Activated naive CD8-positive, alpha-beta T cell treated with anti-CD3 and anti-CD28 coated beads, Interleukin-2, amount 10 ng/mL, durations not matched to agents 7 days and 5 days (primary cell): ENCODE data around the gene APBA1. TPM values are rescaled to one million over a fixed set of nuclear protein-coding genes. Genes with fewer than 3 reads are reported as not detected.
"Not testable (repeated sequence)": the region's sequence is repeated elsewhere in the genome, so short reads cannot be mapped to it uniquely, and the experiment has no call there.

Source experiments
- ATAC-seq: fragments of 150-1000 bp; cut with Tn5 transposase; one replicate; pipeline ENCODE4 v1.10.0; 2021; ENCODE audit warnings: low read depth, moderate library complexity
- POLR2A ChIA-PET: fragments of 350-600 bp; sonication (Branson Sonifier 250); formaldehyde crosslinking; loops from one replicate; lab custom pipeline; 2021; ENCODE audit warnings: antibody characterized with exemption; lab: Charles Lee
- DNase-seq: peaks from one replicate; pipeline ENCODE4 v3.0.0; 2021
- H3K27ac Mint-ChIP-seq: one replicate; pipeline ENCODE4 v1.8.0; 2022; ENCODE audit warnings: mild to moderate bottlenecking, mixed read lengths
- H3K27me3 Mint-ChIP-seq: one replicate; pipeline ENCODE4 v1.8.0; 2022; ENCODE audit warnings: mild to moderate bottlenecking, moderate library complexity, mixed read lengths
- H3K36me3 Mint-ChIP-seq: one replicate; pipeline ENCODE4 v1.8.0; 2021; ENCODE audit warnings: mild to moderate bottlenecking, mixed read lengths
- H3K4me1 Mint-ChIP-seq: one replicate; pipeline ENCODE4 v1.8.0; 2021; ENCODE audit warnings: mixed read lengths
- H3K4me3 Mint-ChIP-seq: one replicate; pipeline ENCODE4 v1.8.0; 2022; ENCODE audit warnings: mild to moderate bottlenecking, moderate library complexity, mixed read lengths
- H3K9me3 Mint-ChIP-seq: one replicate; pipeline ENCODE4 v1.8.0; 2021; ENCODE audit warnings: mixed read lengths
- total RNA-seq, 2 experiments: library from RNA; stranded (reverse); gene quantifications; one replicate each; pipeline ENCODE4 v1.2.3, GENCODE V29; 2021

APBA1 gene
- total RNA-seq, 2 experiments from 2014 or later = 0.11 TPM

DNA sequence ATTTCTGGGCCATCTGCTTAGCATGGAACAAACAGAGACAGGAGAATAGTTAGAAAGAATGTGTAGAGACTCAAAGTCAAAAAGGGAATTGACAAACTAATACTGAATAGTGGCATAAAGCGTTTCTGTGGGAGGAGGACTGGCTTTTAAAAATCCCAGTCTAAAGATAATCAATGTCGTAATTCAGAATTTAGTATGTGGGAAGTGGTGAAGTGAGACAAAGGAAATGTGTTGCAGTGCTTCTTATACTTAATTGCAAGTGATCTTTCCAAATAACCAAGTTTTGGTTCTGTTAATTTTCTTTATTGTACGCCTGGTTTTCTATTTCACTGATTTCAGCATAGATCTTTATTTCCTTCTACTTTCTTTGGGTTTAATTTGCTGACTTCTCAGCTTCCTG lies 214.0 kb downstream of the APBA1 start:
- POLR2A ChIA-PET = no interaction called here
- Mint-ChIP-seq H3K27me3 (peaks cover 3% of the 10 kb centered on the region), H3K4me3 (no peak overlapping the region), H3K36me3 (no peaks in the 10 kb centered on the region), H3K27ac (no peak overlapping the region), H3K9me3 (no peaks in the 10 kb centered on the region), H3K4me1 (no peaks in the 10 kb centered on the region)
- ATAC-seq = no peak
- no peak for DNase-seq

DNA sequence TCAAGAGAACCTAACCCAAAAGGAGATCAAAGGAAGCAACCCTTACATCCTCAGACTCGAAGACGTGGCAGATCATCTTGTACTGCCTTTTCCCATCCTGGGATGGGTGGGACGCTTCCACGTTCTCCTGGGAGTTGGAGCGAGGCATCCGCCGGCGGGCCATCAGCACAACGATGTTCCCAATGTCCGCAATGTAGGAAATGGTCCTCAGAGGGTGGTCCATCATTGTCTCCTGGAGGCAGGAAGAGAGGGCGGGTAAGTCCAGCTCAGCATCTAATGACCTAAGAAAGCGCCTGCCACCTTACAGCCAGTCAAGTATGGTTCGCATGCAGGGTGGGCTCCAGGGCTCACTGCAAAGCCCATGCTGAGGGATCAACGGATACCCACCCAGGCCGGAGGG lies 216.0 kb downstream of the APBA1 start:
- H3K27ac Mint-ChIP-seq = no peak overlapping the region
- H3K4me1 Mint-ChIP-seq = no peaks in the 10 kb centered on the region
- no peak overlapping the region for H3K4me3 Mint-ChIP-seq
- DNase-seq (no peak), ATAC-seq (no peak)
- H3K36me3 Mint-ChIP-seq = no peaks in the 10 kb centered on the region
- no peaks in the 10 kb centered on the region for H3K27me3 Mint-ChIP-seq
- POLR2A ChIA-PET = no interaction called here
- no peaks in the 10 kb centered on the region for H3K9me3 Mint-ChIP-seq

DNA sequence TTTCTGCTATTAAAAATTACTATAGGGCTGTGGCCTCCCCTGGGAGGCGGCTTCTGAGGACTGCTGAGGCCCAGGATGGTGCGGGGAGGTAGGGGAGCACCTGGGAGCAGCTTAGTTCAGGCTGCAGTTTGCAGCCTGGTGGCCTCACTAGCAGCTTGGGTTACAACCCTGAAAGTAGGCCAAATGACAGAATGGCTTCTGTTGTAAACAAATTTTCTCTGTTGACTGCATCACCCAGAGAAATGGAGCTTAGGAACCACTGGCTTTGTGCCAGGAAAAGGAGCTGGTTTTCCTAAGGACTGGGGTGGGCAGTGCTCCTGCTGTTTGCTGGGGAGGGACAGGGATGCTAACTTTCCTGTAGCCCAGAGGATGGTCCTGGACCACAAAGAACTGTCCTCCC lies 216.9 kb downstream of the APBA1 start:
- Mint-ChIP-seq H3K4me3 (no peak overlapping the region), H3K4me1 (no peaks in the 10 kb centered on the region), H3K27ac (no peak overlapping the region), H3K27me3 (no peaks in the 10 kb centered on the region), H3K9me3 (no peaks in the 10 kb centered on the region), H3K36me3 (no peaks in the 10 kb centered on the region)
- POLR2A ChIA-PET = no interaction called here
- DNase-seq = no peak
- ATAC-seq = no peak

DNA sequence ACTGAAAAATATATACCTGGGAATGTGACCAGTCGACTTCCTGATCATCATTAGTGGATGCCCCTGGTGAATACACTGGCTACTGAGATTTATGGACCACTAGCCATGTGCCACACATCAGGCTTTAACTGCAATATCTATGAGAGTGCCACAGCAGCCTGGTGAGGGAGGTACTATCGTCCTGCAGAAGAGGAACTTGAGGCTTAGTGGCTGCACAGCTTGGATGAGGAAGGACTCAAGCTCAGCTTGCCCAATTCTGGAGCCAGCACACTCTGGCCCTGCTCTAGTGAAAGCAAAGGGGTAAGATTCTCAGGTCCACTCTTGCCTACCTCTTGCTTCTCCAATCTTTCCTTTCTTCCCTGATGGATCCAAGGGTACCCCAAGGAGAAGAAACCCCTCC lies 217.8 kb downstream of the APBA1 start:
- no peak for ATAC-seq
- H3K27me3 Mint-ChIP-seq = no peaks in the 10 kb centered on the region
- POLR2A ChIA-PET = no interaction called here

DNA sequence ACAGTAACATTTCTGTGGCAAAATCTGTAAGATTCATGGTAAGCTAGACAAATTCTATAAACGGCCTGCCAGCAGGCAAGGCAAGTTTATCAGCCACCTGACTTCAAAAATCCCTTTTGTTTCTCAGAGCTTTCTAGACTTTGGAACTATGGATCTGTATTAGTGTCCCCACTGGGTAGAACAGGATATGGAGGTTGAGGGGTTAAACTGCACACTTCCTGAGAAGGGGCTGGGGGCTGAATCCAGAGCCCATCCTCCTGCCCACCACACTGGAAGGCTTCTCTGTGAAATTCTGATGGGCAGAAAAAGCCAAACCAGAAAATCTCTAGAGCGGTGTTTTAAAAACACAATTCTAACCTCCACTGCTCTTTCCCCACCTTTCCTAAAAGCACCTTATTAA lies 218.4 kb downstream of the APBA1 start:
- no peak for ATAC-seq
- H3K9me3 Mint-ChIP-seq = no peaks in the 10 kb centered on the region
- POLR2A ChIA-PET = no interaction called here

More for the DNA sequence above, 217.8 kb downstream of the APBA1 start:
- Mint-ChIP-seq H3K27ac (no peak overlapping the region), H3K4me3 (no peak overlapping the region), H3K4me1 (no peaks in the 10 kb centered on the region), H3K36me3 (no peaks in the 10 kb centered on the region), H3K9me3 (no peaks in the 10 kb centered on the region)
- no peak for DNase-seq

DNA sequence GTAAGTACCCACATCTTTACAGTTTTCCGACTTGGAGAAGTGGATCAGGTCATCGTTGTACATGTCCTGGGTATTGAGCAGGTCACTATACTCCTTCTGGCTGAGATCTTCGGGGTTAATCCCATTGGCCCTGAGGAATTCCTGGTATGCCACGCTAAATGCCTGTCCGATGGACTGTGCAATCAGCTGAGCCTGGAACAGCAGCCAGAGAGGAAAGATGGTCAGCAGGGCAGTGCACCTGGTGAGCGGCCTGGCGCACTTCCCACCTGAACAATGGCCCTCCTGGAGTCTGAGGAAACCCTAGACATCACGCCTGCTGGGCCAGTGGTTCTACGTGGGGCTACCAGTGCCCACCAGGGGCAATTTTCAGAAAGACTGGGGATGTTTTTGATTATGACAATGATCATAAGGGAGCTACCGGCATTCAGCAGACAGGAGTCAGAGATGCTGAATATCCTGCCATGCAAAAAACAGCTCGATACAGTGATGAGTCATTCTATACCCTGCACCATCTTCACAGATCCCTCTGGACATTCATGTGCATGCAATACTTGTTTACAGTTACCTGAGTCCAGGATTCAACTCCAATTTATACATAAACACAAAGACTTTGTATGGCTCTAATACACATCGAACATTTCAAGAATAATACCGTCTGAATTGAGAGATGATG lies 219.9 kb downstream of the APBA1 start:
- Mint-ChIP-seq H3K27me3 (no peaks in the 10 kb centered on the region), H3K4me1 (no peaks in the 10 kb centered on the region), H3K9me3 (no peaks in the 10 kb centered on the region), H3K27ac (no peak overlapping the region), H3K36me3 (no peaks in the 10 kb centered on the region), H3K4me3 (no peak overlapping the region)
- no peak for ATAC-seq
- POLR2A ChIA-PET = no interaction called here
- no peak for DNase-seq

More for the DNA sequence above, 218.4 kb downstream of the APBA1 start:
- H3K27ac Mint-ChIP-seq = no peak overlapping the region
- H3K4me1 Mint-ChIP-seq = no peaks in the 10 kb centered on the region
- no peaks in the 10 kb centered on the region for H3K27me3 Mint-ChIP-seq
- no peak overlapping the region for H3K4me3 Mint-ChIP-seq
- no peak for DNase-seq
- H3K36me3 Mint-ChIP-seq = no peaks in the 10 kb centered on the region

DNA sequence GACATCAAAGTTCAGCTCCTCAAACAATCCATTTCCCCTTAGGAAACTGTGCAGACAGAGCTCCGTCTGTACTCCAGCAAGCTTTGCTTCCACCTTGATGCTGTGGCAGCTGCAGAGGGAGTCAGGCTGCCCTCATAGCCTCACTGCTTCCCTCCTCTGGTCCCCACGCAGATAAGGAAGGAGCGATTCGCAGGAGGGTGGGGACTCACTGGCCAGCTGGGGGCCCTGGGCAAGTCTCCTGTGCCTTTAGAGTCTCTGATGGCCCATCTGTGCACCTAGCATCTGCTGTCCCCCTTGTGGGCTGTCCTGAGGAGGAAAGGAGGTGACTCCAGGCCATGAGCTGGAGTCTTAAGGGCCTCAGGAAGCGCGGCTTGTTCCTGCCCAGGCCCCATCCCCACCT lies 225.7 kb downstream of the APBA1 start:
- Mint-ChIP-seq H3K36me3 (no peaks in the 10 kb centered on the region), H3K4me3 (no peak overlapping the region), H3K4me1 (no peaks in the 10 kb centered on the region), H3K9me3 (no peaks in the 10 kb centered on the region), H3K27me3 (peaks cover 3% of the 10 kb centered on the region), H3K27ac (no peak overlapping the region)
- no peak for ATAC-seq
- POLR2A ChIA-PET = no interaction called here
- DNase-seq = no peak

DNA sequence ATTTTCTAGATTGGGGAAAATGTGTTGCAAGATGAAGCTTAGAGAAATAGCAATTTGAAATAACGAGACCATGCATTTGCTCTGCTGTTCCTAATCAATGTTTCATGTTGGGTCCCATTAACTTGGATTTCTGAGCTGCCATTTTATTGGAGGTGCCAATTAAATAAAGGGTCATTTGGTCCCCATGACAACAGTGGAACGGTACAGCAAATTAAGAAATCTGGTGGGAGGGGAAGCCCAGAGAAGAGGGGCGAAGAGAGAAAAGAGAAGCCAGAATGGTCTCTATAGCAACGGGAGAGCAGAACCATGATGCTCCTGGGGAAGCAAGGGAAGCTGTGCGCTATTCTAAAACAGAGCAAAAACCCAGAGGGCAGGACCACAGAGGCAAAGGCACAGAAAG lies 226.9 kb downstream of the APBA1 start:
- no peaks in the 10 kb centered on the region for H3K36me3 Mint-ChIP-seq
- no peaks in the 10 kb centered on the region for H3K4me1 Mint-ChIP-seq
- H3K9me3 Mint-ChIP-seq = no peaks in the 10 kb centered on the region
- DNase-seq (no peak), ATAC-seq (no peak)
- peaks cover 3% of the 10 kb centered on the region for H3K27me3 Mint-ChIP-seq
- POLR2A ChIA-PET = no interaction called here
- H3K27ac Mint-ChIP-seq = no peak overlapping the region
- no peak overlapping the region for H3K4me3 Mint-ChIP-seq

DNA sequence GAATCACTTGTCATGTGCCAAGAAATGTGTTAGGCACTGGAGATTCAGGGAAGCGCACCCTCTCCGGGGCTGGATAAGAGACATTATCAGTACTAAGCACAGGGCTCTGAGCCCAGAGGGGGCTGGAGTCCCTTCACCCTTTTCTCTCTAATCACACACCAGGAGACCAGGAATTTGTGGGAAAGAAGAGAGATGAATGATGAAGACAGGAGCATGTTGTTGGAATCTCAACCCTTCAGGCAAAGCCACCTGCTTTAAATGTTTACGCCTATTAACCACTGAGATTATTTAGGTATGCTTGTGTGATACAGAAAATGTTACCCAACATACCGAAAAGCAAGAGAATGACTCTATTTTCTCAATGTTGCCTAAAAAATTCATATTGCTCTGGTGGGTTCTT lies 227.4 kb downstream of the APBA1 start:
- Mint-ChIP-seq H3K27ac (no peak overlapping the region), H3K27me3 (peaks cover 3% of the 10 kb centered on the region), H3K9me3 (no peaks in the 10 kb centered on the region), H3K4me3 (no peak overlapping the region), H3K4me1 (no peaks in the 10 kb centered on the region), H3K36me3 (no peaks in the 10 kb centered on the region)
- ATAC-seq (no peak), DNase-seq (no peak)
- POLR2A ChIA-PET = no interaction called here

DNA sequence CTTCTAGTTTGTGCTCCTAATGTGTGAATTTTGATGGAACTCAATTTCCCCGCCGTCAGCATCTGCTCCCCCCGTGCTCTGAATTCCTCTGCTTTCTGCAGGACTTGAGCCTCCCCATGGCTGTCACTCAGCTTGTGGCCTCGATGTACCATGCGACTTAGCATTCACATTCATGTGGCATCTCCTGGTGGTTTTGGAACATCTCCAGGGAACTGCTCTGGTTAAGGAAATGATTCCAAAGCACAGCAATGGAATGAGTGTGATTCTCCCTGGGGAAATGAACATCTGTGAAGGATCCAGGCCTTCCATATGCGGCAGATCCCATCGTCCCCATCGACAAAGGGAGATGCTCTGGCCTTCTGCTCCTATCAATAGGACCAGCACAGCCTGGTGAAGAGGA lies 228.2 kb downstream of the APBA1 start:
- Mint-ChIP-seq H3K9me3 (peaks cover 1% of the 10 kb centered on the region), H3K36me3 (no peaks in the 10 kb centered on the region), H3K4me1 (no peaks in the 10 kb centered on the region), H3K4me3 (no peak overlapping the region), H3K27ac (no peak overlapping the region), H3K27me3 (peaks cover 3% of the 10 kb centered on the region)
- POLR2A ChIA-PET = no interaction called here
- no peak for DNase-seq
- ATAC-seq = no peak

DNA sequence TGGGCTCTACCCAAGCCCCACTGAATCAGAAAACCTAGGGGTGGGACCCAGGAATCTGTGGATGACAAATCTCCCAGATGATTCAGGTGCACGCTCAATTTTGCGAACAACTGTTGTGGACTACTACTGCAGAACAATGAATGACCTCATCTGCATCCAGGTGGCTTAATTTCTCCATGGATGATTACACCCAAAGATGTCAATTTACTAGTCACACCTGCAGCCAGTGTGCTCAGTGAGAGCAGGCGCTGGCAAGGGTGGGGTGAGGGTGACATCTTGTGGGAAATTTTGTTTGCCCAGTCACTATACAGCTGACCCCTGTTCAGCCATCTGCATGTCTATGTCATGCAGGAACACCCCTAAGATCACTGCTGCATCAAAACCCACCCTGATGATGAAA lies 229.0 kb downstream of the APBA1 start:
- POLR2A ChIA-PET = no interaction called here
- Mint-ChIP-seq H3K4me3 (no peak overlapping the region), H3K27ac (no peak overlapping the region), H3K4me1 (no peaks in the 10 kb centered on the region), H3K27me3 (peaks cover 3% of the 10 kb centered on the region), H3K9me3 (peaks cover 1% of the 10 kb centered on the region), H3K36me3 (no peaks in the 10 kb centered on the region)
- DNase-seq = no peak
- ATAC-seq = no peak

DNA sequence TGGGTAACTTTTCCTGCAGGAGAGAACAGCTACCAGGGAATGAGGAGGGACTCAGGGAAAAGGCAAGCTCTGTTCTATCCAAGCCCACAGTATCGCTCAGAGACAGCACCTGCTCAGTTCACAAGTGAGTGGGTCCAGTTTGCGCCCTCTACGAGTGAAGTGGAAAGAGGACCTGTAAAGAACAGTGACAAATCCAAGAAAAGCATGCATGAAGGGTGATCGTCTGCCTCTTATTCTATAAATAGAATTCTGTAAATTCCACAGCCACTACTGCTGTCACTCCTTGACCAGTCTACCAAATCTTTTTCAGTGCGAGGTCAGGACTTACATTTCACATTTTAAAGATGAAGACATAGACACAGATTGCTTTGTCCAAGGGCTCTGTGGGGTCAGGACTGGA lies 229.7 kb downstream of the APBA1 start:
- H3K27me3 Mint-ChIP-seq = peaks cover 3% of the 10 kb centered on the region
- ATAC-seq (no peak), DNase-seq (no peak)
- no peaks in the 10 kb centered on the region for H3K4me1 Mint-ChIP-seq
- no peaks in the 10 kb centered on the region for H3K36me3 Mint-ChIP-seq
- no peak overlapping the region for H3K27ac Mint-ChIP-seq
- no peak overlapping the region for H3K4me3 Mint-ChIP-seq
- POLR2A ChIA-PET = no interaction called here
- H3K9me3 Mint-ChIP-seq = peaks cover 1% of the 10 kb centered on the region

DNA sequence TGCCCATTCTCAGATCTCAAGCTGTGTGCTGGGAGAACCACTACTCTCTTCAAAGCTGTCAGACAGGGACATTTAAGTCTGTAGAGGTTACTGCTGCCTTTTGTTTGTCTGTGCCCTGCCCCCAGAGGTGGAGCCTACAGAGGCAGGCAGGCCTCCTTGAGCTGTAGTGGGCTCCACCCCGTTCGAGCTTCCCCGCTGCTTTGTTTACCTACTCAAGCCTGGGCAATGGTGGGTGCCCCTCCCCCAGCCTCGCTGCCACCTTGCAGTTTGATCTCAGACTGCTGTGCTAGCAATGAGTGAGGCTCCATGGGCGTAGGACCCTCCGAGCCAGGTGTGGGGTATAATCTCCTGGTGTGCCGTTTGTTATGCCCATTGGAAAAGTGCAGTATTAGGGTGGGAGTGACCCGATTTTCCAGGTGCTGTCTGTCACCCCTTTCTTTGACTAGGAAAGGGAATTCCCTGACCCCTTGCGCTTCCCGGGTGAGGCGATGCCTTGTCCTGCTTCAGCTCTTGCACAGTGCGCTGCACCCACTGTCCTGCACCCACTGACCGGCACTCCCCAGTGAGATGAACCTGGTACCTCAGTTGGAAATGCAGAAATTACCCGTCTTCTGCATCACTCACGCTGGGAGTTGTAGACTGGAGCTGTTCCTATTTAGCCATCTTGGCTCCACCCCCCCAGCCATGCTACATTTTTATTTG lies 231.8 kb downstream of the APBA1 start:
- ATAC-seq, H3K27me3 Mint-ChIP-seq, H3K36me3 Mint-ChIP-seq, H3K4me3 Mint-ChIP-seq, POLR2A ChIA-PET, H3K27ac Mint-ChIP-seq, H3K9me3 Mint-ChIP-seq, H3K4me1 Mint-ChIP-seq, DNase-seq: not testable (repeated sequence)

DNA sequence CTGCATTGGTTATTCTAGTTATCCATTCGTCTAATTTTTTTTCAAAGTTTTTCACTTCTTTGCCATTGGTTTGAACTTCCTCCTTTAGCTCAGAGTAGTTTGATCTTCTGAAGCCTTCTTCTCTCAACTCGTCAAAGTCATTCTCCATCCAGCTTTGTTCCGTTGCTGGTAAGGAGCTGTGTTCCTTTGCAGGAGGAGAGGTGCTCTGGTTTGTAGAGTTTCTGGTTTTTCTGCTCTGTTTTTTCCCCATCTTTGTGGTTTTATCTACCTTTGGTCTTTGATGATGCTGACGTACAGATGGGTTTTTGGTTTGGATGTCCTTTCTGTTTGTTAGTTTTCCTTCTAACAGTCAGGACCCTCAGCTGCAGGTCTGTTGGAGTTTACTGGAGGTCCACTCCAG lies 232.5 kb downstream of the APBA1 start:
- H3K4me1 Mint-ChIP-seq, H3K27me3 Mint-ChIP-seq, POLR2A ChIA-PET, H3K27ac Mint-ChIP-seq, H3K9me3 Mint-ChIP-seq, DNase-seq, H3K36me3 Mint-ChIP-seq, H3K4me3 Mint-ChIP-seq, ATAC-seq: not testable (repeated sequence)
